Stimulated activated CD4-positive, alpha-beta T cell treated with anti-CD3 and anti-CD28 coated beads, Interleukin-15, amount 100 ng/mL, for 1 hour (primary cell): ENCODE data around the gene IL10RB.

ENCODE experiments used
- DNase-seq, 2 donors: peaks; one replicate each; pipeline ENCODE4 v3.0.0-alpha.2; 2020; ENCODE audit warnings: low read depth in 1 of 2, low spot score in 1 of 2

Gene IL10RB

DNA sequence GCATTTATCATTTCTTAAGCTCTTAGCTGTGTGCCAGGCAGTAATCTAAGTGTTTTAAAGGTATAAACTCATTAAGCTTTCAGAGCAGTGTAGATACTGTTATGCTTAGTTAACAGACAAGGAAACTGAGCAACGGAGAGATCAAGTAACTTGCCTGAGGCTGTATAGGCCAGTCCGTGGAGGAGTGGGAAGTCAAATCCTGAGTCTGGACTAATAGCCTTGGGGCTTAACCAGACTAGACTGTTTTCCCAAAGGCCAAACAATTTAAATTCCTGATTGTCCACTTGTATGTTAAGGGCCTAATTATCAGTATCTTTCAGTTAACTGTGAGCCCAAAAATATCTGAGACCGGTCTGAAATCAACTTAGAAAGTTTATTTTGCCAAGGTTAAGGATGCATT, 61.2 kb downstream of the IL10RB start:
- DNase-seq = no peak

DNA sequence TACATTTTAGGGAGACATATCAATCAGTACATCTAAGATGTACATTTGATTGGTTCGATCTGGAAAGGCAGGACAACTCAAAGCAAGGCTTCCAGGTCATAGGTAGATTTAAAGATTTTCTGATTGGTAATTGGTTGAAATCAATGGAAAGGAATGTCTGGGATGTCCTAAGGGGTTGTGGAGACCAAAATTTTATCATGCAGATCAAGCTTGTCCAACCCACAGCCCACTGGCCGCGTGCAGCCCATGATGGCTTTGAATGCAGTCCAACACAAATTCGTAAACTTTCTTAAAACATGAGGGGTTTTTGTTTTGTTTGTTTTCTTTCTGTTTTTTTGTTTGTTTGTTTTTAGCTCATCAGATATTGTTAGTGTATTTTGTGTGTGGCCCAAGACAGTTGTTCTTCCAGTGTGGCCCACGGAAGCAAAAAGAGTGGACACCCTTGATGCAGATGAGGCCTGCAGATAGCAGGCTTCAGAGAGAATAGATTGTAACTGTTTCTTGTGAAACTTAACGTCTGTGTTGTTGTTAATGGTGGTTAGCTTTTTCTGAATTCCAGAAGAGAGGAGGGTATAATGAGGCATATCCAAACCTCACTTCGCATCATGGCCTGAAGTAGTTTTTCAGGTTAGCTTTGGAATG, 61.7 kb downstream of the IL10RB start:
- DNase-seq = no peak

- no peak for DNase-seq
Measured at GRCh38 chr21:33330726-33331125, 64.6 kb downstream of the IL10RB start.

GRCh38 chr21:33332143-33332542, 66.0 kb downstream of the IL10RB start:
- DNase-seq = no peak

- DNase-seq = no peak
Measured at GRCh38 chr21:33334191-33334590, 68.0 kb downstream of the IL10RB start.

DNA sequence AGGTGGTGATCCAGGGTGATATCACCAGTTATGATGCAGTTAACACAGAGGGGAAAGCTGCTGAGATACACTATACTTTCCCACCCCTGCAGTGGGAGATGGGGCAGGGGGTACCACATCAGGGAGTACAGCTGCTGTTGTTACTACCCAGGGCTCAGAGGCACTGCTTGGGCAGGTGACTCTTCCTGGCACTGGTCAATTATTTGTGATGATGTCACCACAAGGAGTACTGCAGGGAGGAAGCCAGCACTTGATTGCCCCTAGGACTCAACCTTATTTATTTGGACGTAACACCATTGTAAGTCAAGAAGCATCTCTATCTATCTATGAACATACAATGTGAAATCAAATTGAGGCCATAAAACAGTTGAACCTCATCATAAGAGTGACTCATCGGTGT, 68.7 kb downstream of the IL10RB start:
- no peak for DNase-seq

DNA sequence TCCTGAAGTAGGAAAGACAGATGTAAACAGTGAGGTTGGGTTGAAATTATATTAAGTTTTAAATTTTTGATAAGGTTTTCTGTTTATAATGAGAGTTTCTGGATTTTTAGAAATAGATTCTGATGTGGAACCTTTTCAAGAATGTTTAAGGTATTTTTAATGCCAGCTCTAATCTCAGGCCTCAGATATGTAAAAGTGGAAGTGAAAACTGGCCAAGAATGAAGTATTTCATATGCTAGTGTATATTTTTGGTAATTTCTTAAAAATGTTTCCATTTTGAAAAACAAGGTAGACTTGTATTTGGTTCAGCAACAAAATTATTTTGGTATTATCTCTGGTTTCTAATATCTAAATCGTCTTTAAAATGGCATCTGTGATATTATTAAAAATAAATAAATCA, 73.0 kb downstream of the IL10RB start:
- DNase-seq = no peak

DNA sequence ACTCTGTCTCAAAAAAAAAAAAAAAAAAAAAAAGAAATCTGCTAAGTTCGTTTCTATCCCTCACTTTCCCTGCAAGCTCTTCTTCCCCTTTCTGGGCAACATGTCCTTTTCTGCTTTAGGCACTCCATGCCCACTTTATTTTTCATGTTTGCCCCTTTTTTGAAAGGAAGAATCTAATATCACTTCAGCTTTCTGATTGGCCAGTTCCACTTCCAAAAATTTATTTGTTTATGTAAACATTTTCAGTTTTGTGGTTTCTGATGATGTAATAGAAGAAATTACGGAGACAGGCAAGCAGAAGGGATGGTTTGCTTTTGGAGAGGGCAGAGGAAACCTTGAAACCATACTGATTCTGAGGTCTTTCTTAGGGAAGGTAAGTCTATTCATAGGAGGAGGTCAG, 73.8 kb downstream of the IL10RB start:
- no peak for DNase-seq

GRCh38 chr21:33345751-33346238, 79.6 kb downstream of the IL10RB start:
- DNase-seq = no peak
